ENCODE measurements around the gene MVK.

The MVK gene

DNA sequence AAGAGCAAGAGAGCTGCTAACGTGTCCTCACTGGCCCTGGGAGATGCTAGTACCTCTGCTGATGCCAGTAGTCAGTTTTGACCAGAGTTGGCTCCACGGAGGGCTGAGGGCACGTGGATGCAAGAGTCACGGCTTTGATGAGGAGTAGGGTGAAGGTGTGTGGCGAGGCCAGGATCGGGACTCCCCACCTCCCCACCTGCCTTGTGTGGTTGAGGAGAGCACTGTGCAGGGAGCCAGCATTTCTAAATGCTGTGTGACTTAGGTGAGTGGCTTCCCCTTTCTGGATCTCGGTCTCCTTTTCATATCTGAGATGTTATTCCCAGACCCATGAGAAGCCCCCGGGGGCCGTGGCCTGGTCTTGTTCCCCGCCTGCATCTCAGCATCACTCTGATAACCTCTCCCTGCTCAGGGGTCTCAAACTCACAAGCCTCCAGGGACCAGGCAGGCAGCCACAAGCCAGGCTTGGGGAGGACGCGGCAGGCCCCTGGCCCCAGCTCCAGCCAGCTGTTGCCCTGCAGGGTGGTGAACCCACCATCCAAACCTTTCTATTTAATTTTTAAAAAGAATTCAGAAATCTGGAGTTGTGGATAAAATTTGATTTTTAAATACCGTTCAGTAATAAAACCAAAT is 32.1 kb downstream of the MVK start:
- no peak overlapping the region for H3K4me3 ChIP-seq (ENCODE audit: low read depth, low read length)
- TF ChIP-seq, protein P1, sequence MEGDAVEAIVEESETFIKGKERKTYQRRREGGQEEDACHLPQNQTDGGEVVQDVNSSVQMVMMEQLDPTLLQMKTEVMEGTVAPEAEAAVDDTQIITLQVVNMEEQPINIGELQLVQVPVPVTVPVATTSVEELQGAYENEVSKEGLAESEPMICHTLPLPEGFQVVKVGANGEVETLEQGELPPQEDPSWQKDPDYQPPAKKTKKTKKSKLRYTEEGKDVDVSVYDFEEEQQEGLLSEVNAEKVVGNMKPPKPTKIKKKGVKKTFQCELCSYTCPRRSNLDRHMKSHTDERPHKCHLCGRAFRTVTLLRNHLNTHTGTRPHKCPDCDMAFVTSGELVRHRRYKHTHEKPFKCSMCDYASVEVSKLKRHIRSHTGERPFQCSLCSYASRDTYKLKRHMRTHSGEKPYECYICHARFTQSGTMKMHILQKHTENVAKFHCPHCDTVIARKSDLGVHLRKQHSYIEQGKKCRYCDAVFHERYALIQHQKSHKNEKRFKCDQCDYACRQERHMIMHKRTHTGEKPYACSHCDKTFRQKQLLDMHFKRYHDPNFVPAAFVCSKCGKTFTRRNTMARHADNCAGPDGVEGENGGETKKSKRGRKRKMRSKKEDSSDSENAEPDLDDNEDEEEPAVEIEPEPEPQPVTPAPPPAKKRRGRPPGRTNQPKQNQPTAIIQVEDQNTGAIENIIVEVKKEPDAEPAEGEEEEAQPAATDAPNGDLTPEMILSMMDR (IDR thresholded peaks at IDR 0.05; ENCODE audit: borderline replicate concordance, insufficient read depth, low read depth, low read length): no peak

DNA sequence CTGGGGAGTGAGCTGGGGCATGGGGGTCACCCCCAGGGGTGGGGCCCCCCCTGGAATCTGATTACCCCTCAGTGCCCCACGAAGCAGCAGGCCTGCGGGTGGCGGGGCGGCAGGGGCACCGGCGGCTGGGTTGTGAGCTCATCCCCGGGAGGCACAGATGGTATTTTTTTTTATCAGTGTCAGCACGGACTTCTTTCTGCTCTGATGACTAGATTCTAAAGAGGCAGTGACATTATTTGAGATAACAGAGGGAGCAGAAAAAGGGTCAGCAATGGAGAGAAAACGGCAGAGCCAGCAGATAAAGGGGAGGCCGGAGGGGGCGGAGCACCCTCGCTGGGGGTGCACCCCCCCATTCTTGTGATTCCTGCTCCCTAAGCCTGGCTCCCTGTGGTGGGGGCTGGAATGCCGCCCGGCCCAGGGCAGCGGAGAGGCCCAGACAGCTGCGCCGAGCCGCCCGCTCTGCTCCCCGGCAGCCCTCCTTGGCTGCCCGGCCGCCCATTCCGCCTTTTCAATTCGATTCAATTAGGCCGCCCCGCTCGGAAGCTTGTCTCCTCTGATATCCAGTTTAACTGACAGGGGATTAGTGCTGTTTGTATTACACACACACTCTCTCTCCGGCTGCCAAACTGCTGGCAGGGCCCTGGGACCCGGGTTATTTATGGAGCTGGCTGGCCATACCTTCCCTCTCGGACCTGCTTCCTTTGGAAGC is 32.9 kb downstream of the MVK start:
- TF ChIP-seq, protein P1 (IDR thresholded peaks at IDR 0.05; ENCODE audit: borderline replicate concordance, insufficient read depth, low read depth, low read length): no peak
- H3K4me3 ChIP-seq (ENCODE audit: low read depth, low read length): no peak overlapping the region

DNA sequence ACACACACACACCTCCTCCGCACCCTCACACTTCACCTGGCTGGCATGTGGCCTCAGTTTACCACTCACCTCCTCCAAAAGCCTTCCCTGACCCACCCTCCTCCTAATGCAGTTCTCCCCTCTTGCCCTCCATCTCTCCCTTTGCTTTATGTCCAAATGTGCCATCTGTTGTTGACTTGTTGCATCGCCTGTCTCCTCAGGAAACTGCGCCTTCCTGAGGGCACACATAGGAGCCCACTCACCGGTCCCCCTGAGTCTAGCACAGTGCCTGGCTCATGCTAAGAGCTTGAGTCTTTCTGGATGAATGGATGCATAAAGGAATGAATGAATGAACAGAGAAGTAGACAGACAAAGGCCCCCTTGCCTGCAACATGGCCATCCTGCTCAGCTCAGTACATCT is 34.0 kb downstream of the MVK start:
- TF ChIP-seq, protein P1 (IDR thresholded peaks at IDR 0.05; ENCODE audit: borderline replicate concordance, insufficient read depth, low read depth, low read length): no peak
- no peak overlapping the region for H3K4me3 ChIP-seq (ENCODE audit: low read depth, low read length)

DNA sequence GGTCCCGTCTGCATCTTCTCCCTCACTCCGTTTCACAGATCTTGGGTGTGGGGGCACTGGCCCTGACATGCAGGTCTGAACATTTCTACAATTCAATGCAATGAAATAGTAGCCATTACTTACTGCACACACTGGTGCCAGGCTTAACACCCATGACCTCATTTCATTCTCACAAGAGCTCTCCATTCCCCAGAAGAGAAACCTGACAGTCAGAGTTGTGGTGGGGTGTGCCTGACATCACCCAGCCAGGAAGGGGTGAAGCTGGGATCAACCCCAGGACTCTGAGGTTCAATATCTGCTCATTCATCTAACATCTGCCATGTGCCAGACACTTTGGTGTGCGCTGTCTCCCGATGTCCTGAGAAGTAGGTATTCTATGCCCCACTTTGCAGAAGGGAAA is 34.7 kb downstream of the MVK start:
- no peak overlapping the region for H3K4me3 ChIP-seq (ENCODE audit: low read depth, low read length)
- TF ChIP-seq, protein P1 (IDR thresholded peaks at IDR 0.05; ENCODE audit: borderline replicate concordance, insufficient read depth, low read depth, low read length): no peak

DNA sequence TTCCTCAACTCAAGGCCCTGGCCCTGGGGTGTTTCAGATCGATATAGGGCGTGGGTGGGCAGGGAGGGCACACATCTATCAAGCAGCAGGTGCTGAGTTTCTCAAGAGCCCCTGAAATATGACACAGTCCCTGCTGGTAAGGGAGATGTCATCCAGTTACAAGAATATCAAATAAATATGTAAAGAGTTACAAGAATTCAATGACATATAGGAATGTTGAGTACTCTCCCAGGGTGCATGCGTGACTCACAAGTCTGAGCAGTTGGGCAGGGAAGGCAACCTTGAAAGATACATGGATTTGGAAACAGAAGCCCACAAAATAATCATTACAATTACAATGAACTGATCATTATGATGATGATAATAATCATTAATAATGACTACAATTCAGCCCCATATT is 35.2 kb downstream of the MVK start:
- H3K4me3 ChIP-seq (ENCODE audit: low read depth, low read length): no peak overlapping the region
- TF ChIP-seq, protein P1 (IDR thresholded peaks at IDR 0.05; ENCODE audit: borderline replicate concordance, insufficient read depth, low read depth, low read length): no peak

DNA sequence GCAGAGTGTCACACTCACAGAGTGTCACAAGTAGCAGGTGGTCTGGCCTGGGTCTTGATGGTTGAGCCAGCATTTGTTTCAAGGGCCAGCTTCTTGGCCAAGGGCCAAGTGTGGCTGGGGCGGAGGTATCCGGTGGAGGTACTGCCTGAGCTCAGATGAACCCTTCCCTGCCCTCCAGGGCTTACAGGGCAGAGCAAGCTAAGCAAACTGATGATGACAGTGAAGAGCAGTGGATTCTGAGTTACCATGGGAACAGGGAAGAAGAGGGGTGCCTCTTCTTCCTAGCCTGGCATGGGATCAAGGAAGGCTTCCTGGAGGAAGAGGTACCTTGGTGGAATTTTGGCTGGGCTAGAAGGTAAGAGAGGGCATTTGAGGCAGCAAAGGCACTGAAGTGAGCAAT is 35.7 kb downstream of the MVK start:
- TF ChIP-seq, protein P1 (IDR thresholded peaks at IDR 0.05; ENCODE audit: borderline replicate concordance, insufficient read depth, low read depth, low read length): no peak
- H3K4me3 ChIP-seq (ENCODE audit: low read depth, low read length): no peak overlapping the region

DNA sequence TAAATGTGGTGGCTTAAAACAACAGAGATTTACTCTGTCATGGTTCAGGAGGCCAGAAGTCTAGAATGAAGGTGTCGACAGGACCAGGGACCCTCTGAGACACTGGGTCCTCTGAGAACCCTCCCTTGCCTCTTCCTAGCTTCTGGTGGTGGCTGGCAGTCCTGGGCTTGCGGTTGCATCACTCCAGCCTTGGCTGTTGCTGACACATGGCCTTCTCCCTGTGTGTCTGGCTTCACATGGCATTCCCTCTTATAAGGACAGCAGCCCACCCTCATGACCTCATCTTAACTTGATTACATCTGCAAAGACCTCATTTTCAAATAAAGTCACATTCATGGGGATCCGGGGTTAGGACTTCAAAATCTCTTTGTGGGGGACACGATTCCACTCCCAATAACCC is 36.9 kb downstream of the MVK start:
- H3K4me3 ChIP-seq (ENCODE audit: low read depth, low read length): no peak overlapping the region
- TF ChIP-seq, protein P1 (IDR thresholded peaks at IDR 0.05; ENCODE audit: borderline replicate concordance, insufficient read depth, low read depth, low read length): no peak

All from GM12875 (cell line).